Astrocyte of the cerebellum (primary cell): ENCODE results near the gene PTPRM.

Experiments used
- DNase-seq: peaks from one replicate; pipeline ENCODE4 v3.0.0-alpha.2; 2011; ENCODE audit warnings: low read depth
- H3K4me3 ChIP-seq: 2 replicates; pipeline ENCODE4 v1.5.1; 2011; ENCODE audit warnings: mild to moderate bottlenecking, low read depth, low read length, moderate library complexity
- in situ Hi-C: cut with HindIII; loops from 2 replicates; pipeline ENCODE4 v1.10.0; 2017; ENCODE audit warnings: low sequenced_read_pairs
- TF ChIP-seq, protein P1 (sequence below): IDR thresholded peaks from 2 replicates; pipeline ENCODE4 v1.5.1; 2012; ENCODE audit warnings: low read length, low read depth, moderate library complexity, mild to moderate bottlenecking; ENCODE audit errors: missing control alignments

The PTPRM gene

DNA sequence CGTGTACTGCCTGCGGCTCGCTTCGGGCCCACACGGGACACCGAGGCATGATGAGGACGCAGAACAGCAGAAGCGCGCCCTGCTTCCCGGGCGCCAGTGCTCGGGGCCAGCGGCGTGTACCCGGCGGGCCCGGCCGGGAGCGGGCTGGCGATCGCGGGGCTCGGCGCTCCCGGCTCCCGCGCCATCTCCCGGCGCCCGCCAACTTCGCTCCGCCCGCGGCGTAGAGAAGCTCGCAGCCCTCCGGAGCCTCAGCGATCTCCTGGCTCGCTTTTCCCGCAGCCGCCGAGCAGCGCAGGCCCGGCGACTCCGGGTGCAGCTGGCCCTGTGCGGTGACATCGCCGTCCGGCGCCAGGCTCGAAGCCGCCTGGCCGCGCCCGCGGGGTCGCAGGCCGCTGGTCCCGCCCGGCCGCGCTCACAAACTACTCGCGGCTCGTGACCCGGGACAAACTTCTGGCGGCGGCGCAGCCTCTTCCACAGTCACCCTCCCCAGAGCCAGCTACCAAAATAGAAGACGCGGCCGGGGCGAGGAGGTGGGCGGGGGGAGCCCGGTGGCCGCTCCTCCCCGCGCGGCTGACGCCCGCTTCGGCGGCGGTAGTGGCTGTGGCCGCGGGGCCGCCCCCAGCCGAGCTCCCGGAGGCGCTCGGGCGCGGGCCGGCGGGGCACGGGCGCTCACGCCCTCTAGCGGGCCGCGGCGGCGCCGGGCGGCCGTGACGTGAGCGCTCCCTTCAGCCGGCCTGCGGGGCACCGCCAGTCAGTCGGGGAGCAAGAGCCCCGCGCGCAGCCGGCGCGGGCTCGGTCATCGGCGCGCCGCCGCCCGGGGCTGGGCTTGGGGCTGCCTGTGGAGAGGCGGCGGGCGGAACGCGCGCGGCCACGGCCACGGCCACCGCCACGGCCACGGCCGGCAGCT is at the start of gene PTPRM:
Gene PTPRM (plus strand): TSS at position 750 of the 907 bp plus-strand sequence. CDS start 503 bp downstream, outside the sequence.
- peak within 1 kb of the TSS; percentile 67 for H3K4me3 ChIP-seq
- peak; percentile 49 for DNase-seq
- TF ChIP-seq, protein P1, sequence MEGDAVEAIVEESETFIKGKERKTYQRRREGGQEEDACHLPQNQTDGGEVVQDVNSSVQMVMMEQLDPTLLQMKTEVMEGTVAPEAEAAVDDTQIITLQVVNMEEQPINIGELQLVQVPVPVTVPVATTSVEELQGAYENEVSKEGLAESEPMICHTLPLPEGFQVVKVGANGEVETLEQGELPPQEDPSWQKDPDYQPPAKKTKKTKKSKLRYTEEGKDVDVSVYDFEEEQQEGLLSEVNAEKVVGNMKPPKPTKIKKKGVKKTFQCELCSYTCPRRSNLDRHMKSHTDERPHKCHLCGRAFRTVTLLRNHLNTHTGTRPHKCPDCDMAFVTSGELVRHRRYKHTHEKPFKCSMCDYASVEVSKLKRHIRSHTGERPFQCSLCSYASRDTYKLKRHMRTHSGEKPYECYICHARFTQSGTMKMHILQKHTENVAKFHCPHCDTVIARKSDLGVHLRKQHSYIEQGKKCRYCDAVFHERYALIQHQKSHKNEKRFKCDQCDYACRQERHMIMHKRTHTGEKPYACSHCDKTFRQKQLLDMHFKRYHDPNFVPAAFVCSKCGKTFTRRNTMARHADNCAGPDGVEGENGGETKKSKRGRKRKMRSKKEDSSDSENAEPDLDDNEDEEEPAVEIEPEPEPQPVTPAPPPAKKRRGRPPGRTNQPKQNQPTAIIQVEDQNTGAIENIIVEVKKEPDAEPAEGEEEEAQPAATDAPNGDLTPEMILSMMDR, result no peak
- in situ Hi-C loops, result no loop called here

DNA sequence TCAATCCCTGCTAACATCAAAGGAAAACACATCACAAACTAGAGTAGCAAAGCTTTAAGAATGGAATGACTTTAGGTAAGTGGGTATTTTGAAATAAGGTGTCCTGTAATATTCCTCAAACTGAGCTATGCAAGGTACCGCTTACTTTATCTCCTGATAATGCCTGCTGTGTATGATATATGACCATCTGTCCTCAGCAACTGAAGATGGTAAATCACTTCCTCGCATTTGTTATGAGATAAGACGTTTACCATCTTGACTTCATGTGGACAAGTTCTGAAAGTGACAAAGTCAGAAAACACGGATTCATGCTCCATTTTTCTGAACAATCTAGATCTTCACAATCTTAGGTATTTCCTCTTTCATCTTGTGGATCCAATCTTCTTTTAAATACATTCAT is 49.3 kb upstream of the PTPRM start:
- in situ Hi-C loops, result no loop called here
- DNase-seq, result no peak
- TF ChIP-seq, protein P1, result no peak

DNA sequence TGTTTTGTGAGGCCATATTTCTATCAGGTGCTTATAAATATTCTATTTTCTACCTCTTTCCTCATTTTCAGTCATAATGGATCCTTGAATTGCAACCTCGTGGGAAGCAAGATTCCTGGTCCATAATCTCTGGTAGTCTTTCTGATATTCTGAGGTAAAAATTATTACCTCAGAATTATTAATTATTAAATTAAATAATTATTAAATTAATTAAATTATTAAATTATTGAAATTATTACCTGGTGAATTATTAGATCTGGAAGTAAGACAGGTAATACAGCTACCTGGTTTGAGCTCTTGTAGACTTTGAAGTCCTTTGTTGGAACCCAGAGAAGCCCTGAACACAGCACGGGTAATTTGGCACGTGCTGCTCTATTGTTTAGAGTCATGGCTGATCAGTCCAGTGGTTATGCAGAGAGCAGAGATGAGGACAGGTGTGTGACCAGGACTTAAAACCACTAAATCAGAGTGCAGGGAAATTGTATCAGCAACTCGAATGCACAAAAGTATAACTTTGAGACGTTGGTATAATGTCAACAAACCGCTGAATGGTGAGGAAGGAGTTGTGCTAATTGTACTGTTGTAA is 46.8 kb upstream of the PTPRM start:
- TF ChIP-seq, protein P1, result no peak
- no peak overlapping the region for H3K4me3 ChIP-seq
- no peak for DNase-seq
- in situ Hi-C loops, result no loop called here

More for the DNA sequence above, 49.3 kb upstream of the PTPRM start:
- H3K4me3 ChIP-seq, result no peak overlapping the region

DNA sequence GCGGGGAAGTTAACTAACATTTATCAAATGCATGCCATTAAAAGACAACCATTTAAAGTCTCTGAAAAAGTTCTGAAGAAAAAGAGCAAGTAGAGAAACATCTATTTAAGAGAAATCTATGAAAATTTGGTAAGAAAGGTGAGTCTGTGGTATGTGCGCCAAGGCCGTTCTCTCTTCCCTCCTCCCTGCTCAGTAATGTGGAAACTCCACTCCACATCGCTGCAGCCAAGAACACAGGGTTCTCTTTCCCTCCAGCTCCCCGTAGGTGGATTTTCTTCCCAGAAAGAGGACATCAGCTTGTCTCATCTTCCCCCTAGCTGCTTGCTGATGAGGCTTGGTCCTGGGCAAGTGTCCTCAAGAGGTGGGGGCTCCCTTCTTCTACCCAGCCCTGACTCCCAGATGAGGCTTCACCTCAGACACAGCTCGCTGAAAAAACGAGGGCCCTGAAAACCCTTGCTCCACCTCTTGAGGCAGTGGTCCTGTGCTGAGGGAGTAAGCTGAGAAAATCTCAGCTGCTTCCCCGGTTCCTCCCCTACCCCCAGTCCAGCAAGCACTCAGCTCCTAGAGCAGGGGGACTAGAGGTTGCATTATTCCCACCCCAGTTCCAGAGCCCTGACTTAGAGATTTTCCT is 45.8 kb upstream of the PTPRM start:
- no peak for DNase-seq
- TF ChIP-seq, protein P1, result no peak
- H3K4me3 ChIP-seq, result no peak overlapping the region
- in situ Hi-C loops, result no loop called here

DNA sequence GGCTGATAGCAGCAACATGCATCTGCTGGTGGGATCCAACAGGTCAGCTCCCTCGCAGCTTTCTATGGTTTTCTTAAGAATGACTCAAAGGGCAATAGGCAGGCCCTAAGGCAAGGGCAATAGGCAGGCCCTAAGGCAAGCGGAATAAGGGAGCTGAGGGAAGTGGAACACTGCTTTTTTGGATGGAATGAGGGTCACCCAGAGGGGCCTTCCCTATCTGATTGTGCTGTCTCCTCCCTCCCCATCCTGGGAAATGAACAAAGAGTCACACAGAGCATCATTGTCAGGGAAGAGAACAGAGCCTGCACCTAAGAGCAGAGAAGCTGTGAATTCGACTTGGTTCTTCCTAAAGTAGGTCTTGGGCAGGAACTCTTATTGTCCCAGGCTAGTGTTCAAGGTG is 43.3 kb upstream of the PTPRM start:
- DNase-seq, result no peak
- in situ Hi-C loops, result no loop called here
- no peak overlapping the region for H3K4me3 ChIP-seq
- TF ChIP-seq, protein P1, result no peak

DNA sequence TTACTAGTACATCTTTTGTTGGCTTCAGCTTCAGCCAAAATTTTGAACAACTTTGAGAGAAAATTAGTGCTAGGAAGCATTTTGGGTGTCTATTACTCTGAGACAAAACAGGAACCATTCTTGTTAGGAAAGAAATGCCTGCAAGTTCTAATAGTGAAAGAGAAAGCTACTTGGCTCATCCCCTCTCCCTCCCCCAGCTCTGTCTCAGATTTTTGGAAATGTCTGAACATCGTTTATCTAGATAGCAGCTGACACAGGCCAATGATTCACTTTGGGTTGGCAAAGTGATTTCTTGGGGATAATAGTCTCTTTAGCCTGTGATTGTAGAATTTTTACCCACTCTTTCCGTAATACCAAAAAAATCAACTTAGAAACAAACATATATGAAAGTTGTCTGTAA is 42.3 kb upstream of the PTPRM start:
- H3K4me3 ChIP-seq, result no peak overlapping the region
- in situ Hi-C loops, result no loop called here
- DNase-seq, result no peak
- TF ChIP-seq, protein P1, result no peak
